Natural killer cell treated with Interleukin-12 subunit alpha and Interleukin-12 subunit beta and Interleukin-15 and Interleukin-18, amount 100 ng/mL, for 72 hours (primary cell): ENCODE results near the gene BTN3A1. TPM values are rescaled to one million over a fixed set of nuclear protein-coding genes. Genes with fewer than 3 reads are reported as not detected.
"Not testable (repeated sequence)": the region's sequence is repeated elsewhere in the genome, so short reads cannot be mapped to it uniquely, and the experiment has no call there.

ENCODE experiments used
- ATAC-seq, 2 donors: fragments of 150-1000 bp; cut with Tn5 transposase in 1 of 2; sonication (Bioruptor Pico), chemical (Tn5 transposase) in 1 of 2; 2 replicates each; pipeline ENCODE4 v1.10.0; 2021
- DNase-seq: peaks from one replicate; pipeline ENCODE4 v3.0.0; 2022; ENCODE audit warnings: low spot score
- H3K27ac Mint-ChIP-seq, 2 donors: 1 replicate in 1 of 2; 2 replicates in 1 of 2; pipeline ENCODE4 v1.8.0; 2022; ENCODE audit warnings: mixed read lengths in 2 of 2, mild to moderate bottlenecking in 1 of 2, moderate library complexity in 1 of 2
- H3K27me3 Mint-ChIP-seq, 2 donors: 1 replicate in 1 of 2; 2 replicates in 1 of 2; pipeline ENCODE4 v1.8.0; 2022; ENCODE audit warnings: mixed read lengths in 2 of 2
- H3K36me3 Mint-ChIP-seq: one replicate; pipeline ENCODE4 v1.8.0; 2022; ENCODE audit warnings: mixed read lengths
- H3K4me1 Mint-ChIP-seq, 2 donors: 1 replicate in 1 of 2; 2 replicates in 1 of 2; pipeline ENCODE4 v1.8.0; 2022; ENCODE audit warnings: low read depth in 2 of 2, mixed read lengths in 2 of 2, mild to moderate bottlenecking in 1 of 2
- H3K4me3 Mint-ChIP-seq: one replicate; pipeline ENCODE4 v1.8.0; 2022; ENCODE audit warnings: mixed read lengths
- H3K9me3 Mint-ChIP-seq: 2 replicates; pipeline ENCODE4 v1.8.0; 2022; ENCODE audit warnings: mixed read lengths
- total RNA-seq, 2 donors: library from RNA; stranded (reverse); gene quantifications; one replicate each; pipeline ENCODE4 v1.2.3, GENCODE V29; 2022

The BTN3A1 gene
- total RNA-seq, 2 donors from 2014 or later = 53.6 to 80.6 TPM

DNA sequence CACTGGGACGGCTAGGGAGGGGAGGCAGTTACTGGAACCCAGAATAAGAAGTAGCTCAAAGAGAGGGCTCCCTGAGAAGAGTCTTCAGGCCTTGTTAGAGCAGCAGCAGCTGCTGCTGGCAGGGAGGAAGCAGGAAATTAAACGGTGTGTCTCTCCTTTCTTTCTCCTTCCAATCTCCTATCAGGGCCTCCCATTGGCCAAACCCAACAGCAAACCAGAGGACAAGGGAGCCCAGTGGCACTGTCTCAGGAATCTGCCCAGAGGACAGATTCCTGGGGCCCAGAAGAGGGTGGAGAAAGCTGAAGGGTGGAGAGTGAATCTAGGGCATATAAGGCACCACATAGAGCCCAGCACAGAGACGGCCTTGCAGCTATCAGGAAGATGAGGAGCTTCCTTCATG is 10.2 kb downstream of the BTN3A1 start:
- ATAC-seq = no peak
- peaks cover 11 to 12% of the 10 kb centered on the region in 2 donors for H3K4me1 Mint-ChIP-seq
- H3K36me3 Mint-ChIP-seq = peaks cover 32% of the 10 kb centered on the region
- peak overlapping the region in 1 of 2 donors; percentile 66 for H3K27ac Mint-ChIP-seq
- no peak overlapping the region for H3K4me3 Mint-ChIP-seq
- H3K27me3 Mint-ChIP-seq = no peaks in the 10 kb centered on the region
- DNase-seq = no peak
- no peaks in the 10 kb centered on the region for H3K9me3 Mint-ChIP-seq

DNA sequence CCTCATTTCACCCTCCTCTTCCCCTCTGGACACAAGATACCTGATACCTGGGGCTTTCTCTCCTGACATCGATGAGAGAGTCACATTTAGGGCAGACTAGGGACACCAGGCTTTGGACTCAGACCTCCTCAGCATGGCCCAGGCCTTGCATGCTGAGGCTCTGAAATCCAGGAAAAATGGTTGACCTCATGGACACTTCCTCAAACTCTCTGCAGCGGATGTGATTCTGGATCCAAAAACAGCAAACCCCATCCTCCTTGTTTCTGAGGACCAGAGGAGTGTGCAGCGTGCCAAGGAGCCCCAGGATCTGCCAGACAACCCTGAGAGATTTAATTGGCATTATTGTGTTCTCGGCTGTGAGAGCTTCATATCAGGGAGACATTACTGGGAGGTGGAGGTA is 10.9 kb downstream of the BTN3A1 start:
- peaks cover 36% of the 10 kb centered on the region for H3K36me3 Mint-ChIP-seq
- H3K4me1 Mint-ChIP-seq = peaks cover 4 to 5% of the 10 kb centered on the region in 2 donors
- H3K27me3 Mint-ChIP-seq = no peaks in the 10 kb centered on the region
- H3K9me3 Mint-ChIP-seq = no peaks in the 10 kb centered on the region
- no peak for DNase-seq
- H3K27ac Mint-ChIP-seq = no peak overlapping the region
- ATAC-seq = no peak
- H3K4me3 Mint-ChIP-seq = no peak overlapping the region

DNA sequence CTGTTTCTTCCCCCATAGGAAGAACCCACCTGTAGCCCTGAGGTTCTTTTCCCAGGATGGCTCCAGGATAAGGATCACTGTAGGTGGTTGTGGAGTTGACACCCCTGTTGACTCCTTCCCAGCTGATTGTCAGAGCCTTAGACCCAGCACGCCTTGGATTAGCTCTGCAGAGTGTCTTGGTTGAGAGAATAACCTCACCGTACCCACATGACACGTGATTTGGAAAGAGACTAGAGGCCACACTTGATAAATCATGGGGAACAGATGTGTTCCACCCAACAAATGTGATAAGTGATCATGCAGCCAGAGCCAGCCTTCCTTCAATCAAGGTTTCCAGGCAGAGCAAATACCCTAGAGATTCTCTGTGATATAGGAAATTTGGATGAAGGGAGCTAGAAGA is 12.2 kb downstream of the BTN3A1 start:
- no peak overlapping the region for H3K4me3 Mint-ChIP-seq
- peaks cover 4% of the 10 kb centered on the region for H3K9me3 Mint-ChIP-seq
- DNase-seq = no peak
- no peaks in the 10 kb centered on the region for H3K27me3 Mint-ChIP-seq
- ATAC-seq = no peak
- H3K36me3 Mint-ChIP-seq = peaks cover 41% of the 10 kb centered on the region
- H3K27ac Mint-ChIP-seq = no peak overlapping the region
- peaks cover 4 to 5% of the 10 kb centered on the region in 2 donors for H3K4me1 Mint-ChIP-seq

DNA sequence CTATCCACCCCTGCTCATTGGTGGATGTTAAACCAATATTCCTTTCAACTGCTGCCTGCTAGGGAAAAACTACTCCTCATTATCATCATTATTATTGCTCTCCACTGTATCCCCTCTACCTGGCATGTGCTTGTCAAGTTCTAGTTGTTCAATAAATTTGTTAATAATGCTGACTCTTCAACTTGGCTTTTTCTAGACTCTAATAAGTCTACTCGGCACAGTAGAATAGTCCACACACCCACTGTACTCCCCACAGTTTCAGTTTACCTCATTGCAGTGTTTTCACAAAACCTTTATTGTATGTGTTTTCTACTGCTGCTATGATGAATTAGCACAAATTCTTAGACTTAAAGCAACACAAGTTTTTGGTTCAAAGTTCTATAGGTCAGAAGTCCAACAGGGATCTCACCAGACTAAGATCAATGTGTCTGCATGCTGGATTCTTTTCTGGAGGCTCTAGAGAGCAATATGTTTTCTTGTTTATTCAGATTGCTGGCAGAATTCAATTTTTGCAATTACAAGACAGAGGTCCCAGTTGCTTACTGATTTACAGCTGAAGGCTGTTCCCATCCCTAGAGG is 13.1 kb downstream of the BTN3A1 start:
- Mint-ChIP-seq H3K36me3 (peaks cover 36% of the 10 kb centered on the region), H3K27me3 (no peaks in the 10 kb centered on the region), H3K27ac (no peak overlapping the region), H3K9me3 (peaks cover 4% of the 10 kb centered on the region), H3K4me3 (no peak overlapping the region), H3K4me1 (peaks cover 4 to 5% of the 10 kb centered on the region in 2 donors)
- ATAC-seq (no peak), DNase-seq (no peak)

DNA sequence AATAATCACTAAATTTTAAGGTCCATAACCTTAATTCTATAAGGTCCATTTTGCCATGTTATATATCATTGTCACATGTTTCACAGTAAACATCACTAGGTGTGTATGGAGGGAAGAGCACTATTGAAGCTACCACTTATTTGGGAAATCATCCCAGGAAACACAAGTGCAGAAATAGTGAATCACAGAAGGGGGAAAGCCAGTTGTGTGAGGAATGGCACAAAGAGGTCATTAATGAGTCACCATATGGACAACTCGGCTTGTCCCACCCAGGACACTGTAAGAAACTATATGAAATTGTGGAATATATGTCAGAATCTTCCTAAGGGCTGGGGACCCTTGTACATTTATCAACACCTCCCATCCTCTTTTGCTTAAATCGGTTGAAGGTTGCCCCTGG is 13.7 kb downstream of the BTN3A1 start:
- H3K36me3 Mint-ChIP-seq = peaks cover 31% of the 10 kb centered on the region

DNA sequence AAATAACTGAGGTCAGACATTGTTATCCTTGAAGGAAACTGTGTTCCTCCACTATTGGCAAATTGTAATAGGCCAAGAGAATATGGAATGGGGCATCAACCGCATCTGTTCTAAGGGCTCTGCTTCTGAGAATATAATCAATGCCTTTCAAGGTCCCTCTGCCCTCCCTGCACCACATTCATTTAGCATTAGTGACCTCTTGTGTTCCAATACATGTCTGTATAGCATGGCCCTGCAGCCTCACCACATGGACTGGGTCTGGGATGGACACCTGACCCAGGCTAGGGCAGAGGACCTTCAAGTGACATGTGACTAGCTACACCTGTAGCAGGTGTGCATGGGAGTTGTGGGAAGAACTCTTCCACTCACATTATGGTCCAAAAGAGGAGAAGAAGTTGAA is 14.2 kb downstream of the BTN3A1 start:
- H3K36me3 Mint-ChIP-seq = peaks cover 29% of the 10 kb centered on the region
- DNase-seq = no peak
- H3K4me3 Mint-ChIP-seq = no peak overlapping the region
- peaks cover 4% of the 10 kb centered on the region for H3K9me3 Mint-ChIP-seq
- no peak overlapping the region for H3K27ac Mint-ChIP-seq
- ATAC-seq = no peak
- H3K27me3 Mint-ChIP-seq = no peaks in the 10 kb centered on the region
- peaks cover 3 to 4% of the 10 kb centered on the region in 2 donors for H3K4me1 Mint-ChIP-seq

More for the DNA sequence above, 13.7 kb downstream of the BTN3A1 start:
- Mint-ChIP-seq H3K27me3 (no peaks in the 10 kb centered on the region), H3K4me1 (peaks cover 3 to 4% of the 10 kb centered on the region in 2 donors), H3K9me3 (peaks cover 4% of the 10 kb centered on the region), H3K4me3 (no peak overlapping the region), H3K27ac (no peak overlapping the region)
- DNase-seq (no peak), ATAC-seq (no peak)

DNA sequence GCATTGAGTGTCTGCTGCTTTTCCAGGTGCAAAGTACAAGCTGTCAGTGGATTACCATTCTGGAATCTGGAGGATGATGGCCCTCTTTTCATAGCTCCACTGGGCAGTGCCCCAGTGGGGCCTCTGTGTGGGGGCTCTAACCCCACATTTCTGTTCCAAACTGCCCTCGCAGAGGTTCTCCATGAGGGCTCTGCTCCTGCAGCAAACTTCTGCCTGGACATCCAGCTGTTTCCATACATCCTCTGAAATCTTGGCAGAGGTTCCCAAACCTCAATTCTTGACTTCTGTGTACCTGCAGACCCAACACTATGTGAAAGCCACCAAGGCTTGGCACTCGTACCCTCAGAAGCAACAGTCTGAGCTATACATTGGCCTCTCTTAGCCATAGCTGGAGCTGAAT is 16.0 kb downstream of the BTN3A1 start:
- peaks cover 5 to 13% of the 10 kb centered on the region in 2 donors for H3K4me1 Mint-ChIP-seq
- not testable (repeated sequence) for H3K9me3 Mint-ChIP-seq, H3K27me3 Mint-ChIP-seq, ATAC-seq, H3K4me3 Mint-ChIP-seq, H3K27ac Mint-ChIP-seq, DNase-seq
- peaks cover 29% of the 10 kb centered on the region for H3K36me3 Mint-ChIP-seq

DNA sequence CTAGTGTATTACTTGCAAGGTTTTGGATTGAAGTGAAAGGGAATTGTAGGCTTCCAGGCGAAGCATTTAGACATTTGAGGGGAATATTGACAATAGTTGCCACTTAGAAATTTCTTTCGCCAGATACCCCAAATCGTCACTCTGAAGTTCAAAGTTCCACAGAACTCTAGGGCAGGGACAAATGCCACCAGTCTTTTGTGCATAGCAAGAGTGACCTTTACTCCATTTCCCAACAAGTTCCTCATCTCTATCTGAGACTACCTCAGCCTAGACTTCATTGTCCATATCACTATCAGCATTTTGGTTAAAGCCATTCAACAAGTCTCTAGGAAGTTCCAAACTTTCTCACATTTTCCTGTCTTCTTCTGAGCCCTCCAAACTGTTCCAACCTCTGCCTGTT is 16.7 kb downstream of the BTN3A1 start:
- not testable (repeated sequence) for ATAC-seq, H3K27ac Mint-ChIP-seq, DNase-seq, H3K9me3 Mint-ChIP-seq, H3K4me3 Mint-ChIP-seq, H3K27me3 Mint-ChIP-seq
- H3K36me3 Mint-ChIP-seq = peaks cover 26% of the 10 kb centered on the region
- H3K4me1 Mint-ChIP-seq = peaks cover 5 to 13% of the 10 kb centered on the region in 2 donors

DNA sequence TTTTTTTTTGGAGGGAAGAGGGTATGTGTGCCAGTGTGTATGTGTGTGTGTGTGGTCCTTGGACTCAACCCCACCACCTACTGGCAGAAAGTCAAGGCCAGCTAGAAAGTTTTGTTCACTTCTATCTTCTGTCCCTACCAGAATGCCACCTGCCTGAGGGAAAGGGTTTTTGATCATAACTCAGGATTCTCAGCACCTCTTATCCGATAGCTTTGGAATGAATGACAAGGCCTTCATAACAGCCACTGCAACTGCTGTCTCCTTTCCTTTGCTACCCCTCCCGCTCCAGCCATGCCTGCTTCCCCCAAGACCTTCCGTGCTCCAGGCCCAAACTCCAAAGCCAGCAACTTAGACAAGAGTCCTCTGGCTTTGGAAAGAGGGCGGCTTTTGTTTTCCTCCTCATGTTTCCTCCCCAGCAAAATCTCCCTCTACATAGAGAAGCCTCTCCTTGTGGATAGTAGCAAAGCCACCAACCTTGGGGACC is 18.7 kb downstream of the BTN3A1 start:
- DNase-seq = no peak
- H3K27ac Mint-ChIP-seq = no peak overlapping the region
- H3K4me3 Mint-ChIP-seq = no peak overlapping the region
- peaks cover 4% of the 10 kb centered on the region for H3K9me3 Mint-ChIP-seq
- no peaks in the 10 kb centered on the region for H3K27me3 Mint-ChIP-seq
- H3K36me3 Mint-ChIP-seq = peaks cover 20% of the 10 kb centered on the region
- peaks cover 5 to 10% of the 10 kb centered on the region in 2 donors for H3K4me1 Mint-ChIP-seq
- peak in 1 of 2 donors; percentile 1 for ATAC-seq

DNA sequence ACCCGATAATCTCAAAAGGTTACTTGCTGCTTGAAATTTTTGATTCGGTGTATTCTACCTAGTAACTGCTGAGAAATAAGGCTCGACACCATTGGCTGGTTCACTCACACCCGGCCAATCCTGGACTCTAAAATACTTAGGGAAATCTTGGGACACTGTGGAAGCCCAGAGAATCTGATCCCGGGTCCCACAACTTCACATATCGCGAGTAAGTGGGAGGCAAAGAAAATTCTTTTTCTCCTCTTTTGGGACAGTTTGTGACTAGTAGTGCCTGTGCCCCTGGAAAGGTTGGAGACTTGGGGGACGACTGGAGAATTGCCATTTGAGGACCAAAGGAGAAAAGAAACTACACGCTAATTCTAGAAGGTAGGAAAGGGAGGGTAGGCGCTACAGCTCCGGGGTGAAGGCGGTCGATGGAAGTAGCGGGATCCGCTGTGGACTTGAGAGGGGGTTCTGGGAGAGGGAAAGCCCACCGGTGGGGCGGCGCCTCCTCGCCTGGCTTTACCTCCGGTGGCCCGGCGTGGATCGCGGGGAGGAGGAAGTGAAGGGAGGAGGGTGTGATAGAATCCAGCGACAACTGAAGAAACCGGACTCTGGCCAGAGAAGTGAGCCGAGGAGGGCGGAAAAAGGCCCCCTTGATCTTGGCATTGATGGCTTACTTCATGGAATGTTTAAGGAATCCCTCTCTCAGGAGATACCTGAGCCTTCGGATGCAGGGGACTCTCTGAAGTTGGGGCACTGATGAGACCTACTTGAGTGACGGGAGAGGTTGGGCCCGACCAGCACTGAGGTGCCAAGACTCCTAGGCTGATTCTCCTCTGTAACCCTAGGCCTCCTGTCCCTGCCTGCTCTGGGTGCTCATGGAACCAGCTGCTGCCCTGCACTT is 19.4 kb downstream of the BTN3A1 start:
- H3K4me3 Mint-ChIP-seq = no peak overlapping the region
- peak; percentile 93 to 94 for ATAC-seq
- peaks cover 4% of the 10 kb centered on the region for H3K9me3 Mint-ChIP-seq
- DNase-seq = peak; percentile 66
- peaks cover 16% of the 10 kb centered on the region for H3K36me3 Mint-ChIP-seq
- no peak overlapping the region for H3K27ac Mint-ChIP-seq
- peaks cover 5 to 10% of the 10 kb centered on the region in 2 donors for H3K4me1 Mint-ChIP-seq
- no peaks in the 10 kb centered on the region for H3K27me3 Mint-ChIP-seq

DNA sequence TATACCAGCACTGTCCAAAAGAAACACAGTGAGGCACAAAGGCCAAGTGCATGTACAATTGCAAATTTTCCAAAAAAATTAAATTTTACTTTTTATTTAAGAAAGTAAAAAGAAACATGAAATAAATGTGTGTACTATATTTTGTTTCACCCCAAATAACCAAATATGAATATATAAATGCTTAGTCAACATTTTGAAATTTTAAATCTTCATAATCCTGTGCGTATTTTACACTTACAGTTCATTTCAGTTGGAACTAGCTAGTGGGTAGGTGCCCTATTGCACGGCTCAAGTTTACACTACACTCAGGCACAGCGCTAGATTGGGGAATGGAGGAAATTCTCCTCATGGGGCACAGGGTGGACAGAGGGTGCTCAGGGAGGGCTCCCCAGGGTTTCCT is 20.3 kb downstream of the BTN3A1 start:
- Mint-ChIP-seq H3K36me3 (peaks cover 14% of the 10 kb centered on the region), H3K27ac (no peak overlapping the region), H3K4me1 (peaks cover 10 to 14% of the 10 kb centered on the region in 2 donors), H3K4me3 (no peak overlapping the region), H3K27me3 (no peaks in the 10 kb centered on the region), H3K9me3 (peaks cover 4% of the 10 kb centered on the region)
- no peak for DNase-seq
- ATAC-seq = no peak

DNA sequence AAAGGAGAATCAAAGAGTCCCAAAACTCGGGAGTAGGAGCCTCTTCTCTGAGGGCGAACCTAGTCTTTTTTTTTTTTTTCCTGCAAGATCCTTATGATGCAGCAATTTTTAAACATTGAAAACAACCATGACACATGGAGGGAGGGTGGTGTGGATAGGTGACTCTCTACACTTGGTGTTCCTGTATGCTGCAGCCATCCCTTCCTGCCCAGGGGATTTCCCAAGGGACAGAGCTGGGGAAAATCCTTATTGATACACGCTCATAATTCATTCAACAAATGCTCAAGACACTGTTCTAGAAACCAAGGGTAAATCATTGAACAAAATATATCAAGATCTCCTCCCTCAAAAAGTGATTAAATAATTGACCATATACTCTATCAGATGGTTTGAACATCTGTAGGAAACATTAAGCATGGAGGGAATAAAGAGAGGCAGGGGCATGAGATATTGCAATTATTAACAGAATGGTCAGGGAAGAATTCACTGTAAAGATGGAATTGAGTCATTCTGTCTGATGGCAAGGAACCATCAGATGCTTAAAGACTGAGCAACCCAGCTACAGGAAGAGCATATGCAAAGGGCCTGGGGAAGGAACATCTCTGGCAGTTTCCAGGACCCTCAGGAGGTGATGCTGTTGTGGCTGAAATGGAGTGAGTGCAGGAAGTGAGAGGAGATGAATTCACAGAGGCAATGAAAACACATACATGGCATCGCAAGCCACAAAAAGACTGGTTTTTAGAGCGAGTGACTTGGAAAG is 24.8 kb downstream of the BTN3A1 start:
- H3K36me3 Mint-ChIP-seq = peaks cover 9% of the 10 kb centered on the region
- no peak overlapping the region for H3K4me3 Mint-ChIP-seq
- H3K9me3 Mint-ChIP-seq = no peaks in the 10 kb centered on the region
- H3K4me1 Mint-ChIP-seq = peaks cover 10 to 13% of the 10 kb centered on the region in 2 donors
- peak overlapping the region in 1 of 2 donors; percentile 11 for H3K27ac Mint-ChIP-seq
- no peaks in the 10 kb centered on the region for H3K27me3 Mint-ChIP-seq
- no peak for ATAC-seq
- DNase-seq = no peak

DNA sequence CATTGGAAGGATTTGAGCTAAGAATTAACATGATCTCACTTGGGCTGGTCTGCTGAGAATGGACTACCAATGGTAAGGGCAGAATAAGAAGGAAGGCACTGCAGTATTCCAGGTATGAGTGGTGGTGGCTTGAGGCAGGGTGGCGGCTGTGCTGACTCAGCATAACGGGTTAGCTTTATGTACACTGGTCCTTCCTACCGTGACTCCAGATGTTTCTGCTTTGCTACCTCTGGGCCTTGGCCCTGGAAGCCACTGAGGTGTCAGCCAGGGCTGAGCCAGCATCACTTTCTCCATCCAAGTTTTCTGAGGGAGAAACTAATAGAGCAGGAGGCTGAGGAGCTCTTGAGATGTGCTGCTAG is 25.4 kb downstream of the BTN3A1 start:
- ATAC-seq (no peak), DNase-seq (no peak)
- H3K4me3 Mint-ChIP-seq = no peak overlapping the region
- H3K4me1 Mint-ChIP-seq = peaks cover 10% of the 10 kb centered on the region in 2 donors
- H3K36me3 Mint-ChIP-seq = peaks cover 9% of the 10 kb centered on the region
- no peaks in the 10 kb centered on the region for H3K9me3 Mint-ChIP-seq
- peak overlapping the region in 1 of 2 donors; percentile 11 for H3K27ac Mint-ChIP-seq
- H3K27me3 Mint-ChIP-seq = no peaks in the 10 kb centered on the region
